Neural progenitor cell (in vitro differentiated cells): ENCODE measurements around the gene ZNF622.

ENCODE experiments used
- CTCF ChIP-seq: fragments of 200-600 bp; sonication (generic); IDR thresholded peaks from 2 replicates; pipeline ENCODE4 v1.5.1; 2017; ENCODE audit warnings: antibody characterized with exemption, mild to moderate bottlenecking
- EZH2 ChIP-seq: fragments of 200-600 bp; sonication (generic); IDR thresholded peaks from 2 replicates; pipeline ENCODE4 v1.6.1; 2017; ENCODE audit warnings: antibody characterized with exemption, mild to moderate bottlenecking, moderate library complexity
- EZH2phosphoT487 ChIP-seq: fragments of 200-600 bp; sonication (generic); IDR thresholded peaks from 2 replicates; pipeline ENCODE4 v1.6.1; 2017; ENCODE audit warnings: antibody characterized with exemption

GRCh38 chr5:16417398-16418074 lies 48.1 kb downstream of the ZNF622 start:
- TF ChIP-seq EZH2 (no peak), CTCF (no peak), EZH2phosphoT487 (no peak)
